HFFc6 (cell line): ENCODE measurements around the gene SEMA4F. TPM values are rescaled to one million over a fixed set of nuclear protein-coding genes. Genes with fewer than 3 reads are reported as not detected.

ENCODE experiments used
- DNase-seq: peaks from one replicate; pipeline ENCODE4 v3.0.0-alpha.2; 2018
- H3K27ac Mint-ChIP-seq: 2 replicates; pipeline ENCODE4 v1.8.0; 2020; ENCODE audit warnings: mild to moderate bottlenecking, mixed read lengths
- H3K27me3 Mint-ChIP-seq: 2 replicates; pipeline ENCODE4 v1.8.0; 2021; ENCODE audit warnings: mild to moderate bottlenecking, moderate library complexity, mixed read lengths; ENCODE audit not compliant: insufficient read depth
- H3K36me3 Mint-ChIP-seq: 2 replicates; pipeline ENCODE4 v1.8.0; 2021; ENCODE audit warnings: low read depth, mixed read lengths
- H3K4me1 Mint-ChIP-seq: 2 replicates; pipeline ENCODE4 v1.8.0; 2020; ENCODE audit warnings: low read depth, mixed read lengths
- H3K4me3 Mint-ChIP-seq: 2 replicates; pipeline ENCODE4 v1.8.0; 2020; ENCODE audit warnings: mild to moderate bottlenecking, moderate library complexity, mixed read lengths
- H3K9me3 Mint-ChIP-seq: 2 replicates; pipeline ENCODE4 v1.8.0; 2020; ENCODE audit warnings: mild to moderate bottlenecking, mixed read lengths
- total RNA-seq, 6 experiments: library from RNA; stranded (reverse); fragmentation: NEBNext Ultra II Directional; extraction: Animal tissue kit (Norgen Biotek cat#: 25700); gene quantifications; 2 replicates in 1 of 6; 3 replicates in 5 of 6; pipeline ENCODE4 v1.2.3, GENCODE V29; 2021
- TF ChIP-seq, protein P1 (sequence below): fragments of 200-600 bp; sonication (generic); IDR thresholded peaks from 2 replicates; pipeline ENCODE4 v1.5.0; 2021; ENCODE audit warnings: antibody characterized with exemption, mild to moderate bottlenecking

Gene SEMA4F
- total RNA-seq, 6 experiments from 2014 or later = 12.5 to 16.5 (median 14.4) TPM

DNA sequence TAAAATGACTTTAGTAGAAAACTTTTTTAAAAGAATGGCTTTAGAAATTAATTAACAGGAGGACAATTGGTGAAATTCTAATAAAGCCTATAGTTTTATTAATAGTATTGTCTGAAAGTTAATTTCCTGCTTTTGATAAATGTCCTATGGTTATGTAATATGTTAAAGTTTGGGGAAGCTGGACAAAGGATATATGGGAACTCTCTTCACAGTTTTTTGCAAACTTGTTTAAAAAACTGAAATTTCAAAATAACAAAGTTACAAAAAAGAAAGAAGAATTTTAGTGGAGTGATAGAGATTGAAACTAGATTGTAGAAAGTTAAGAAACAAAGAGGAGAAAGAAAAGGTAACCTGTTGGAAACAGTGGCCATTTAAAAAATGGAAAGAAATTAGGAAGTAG, 67.3 kb downstream of the SEMA4F start:
- no peaks in the 10 kb centered on the region; the same call in 1 of the 2 replicates for H3K36me3 Mint-ChIP-seq
- no peaks in the 10 kb centered on the region; the same call in 1 of the 2 replicates for H3K27me3 Mint-ChIP-seq
- no peak overlapping the region for H3K4me3 Mint-ChIP-seq
- no peaks in the 10 kb centered on the region for H3K9me3 Mint-ChIP-seq
- no peak overlapping the region for H3K27ac Mint-ChIP-seq
- no peaks in the 10 kb centered on the region for H3K4me1 Mint-ChIP-seq
- TF ChIP-seq, protein P1, sequence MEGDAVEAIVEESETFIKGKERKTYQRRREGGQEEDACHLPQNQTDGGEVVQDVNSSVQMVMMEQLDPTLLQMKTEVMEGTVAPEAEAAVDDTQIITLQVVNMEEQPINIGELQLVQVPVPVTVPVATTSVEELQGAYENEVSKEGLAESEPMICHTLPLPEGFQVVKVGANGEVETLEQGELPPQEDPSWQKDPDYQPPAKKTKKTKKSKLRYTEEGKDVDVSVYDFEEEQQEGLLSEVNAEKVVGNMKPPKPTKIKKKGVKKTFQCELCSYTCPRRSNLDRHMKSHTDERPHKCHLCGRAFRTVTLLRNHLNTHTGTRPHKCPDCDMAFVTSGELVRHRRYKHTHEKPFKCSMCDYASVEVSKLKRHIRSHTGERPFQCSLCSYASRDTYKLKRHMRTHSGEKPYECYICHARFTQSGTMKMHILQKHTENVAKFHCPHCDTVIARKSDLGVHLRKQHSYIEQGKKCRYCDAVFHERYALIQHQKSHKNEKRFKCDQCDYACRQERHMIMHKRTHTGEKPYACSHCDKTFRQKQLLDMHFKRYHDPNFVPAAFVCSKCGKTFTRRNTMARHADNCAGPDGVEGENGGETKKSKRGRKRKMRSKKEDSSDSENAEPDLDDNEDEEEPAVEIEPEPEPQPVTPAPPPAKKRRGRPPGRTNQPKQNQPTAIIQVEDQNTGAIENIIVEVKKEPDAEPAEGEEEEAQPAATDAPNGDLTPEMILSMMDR = no peak
- DNase-seq = no peak

- Mint-ChIP-seq H3K9me3 (no peaks in the 10 kb centered on the region), H3K36me3 (no peaks in the 10 kb centered on the region; the same call in 1 of the 2 replicates), H3K27me3 (no peaks in the 10 kb centered on the region; the same call in 1 of the 2 replicates), H3K27ac (no peak overlapping the region), H3K4me3 (no peak overlapping the region), H3K4me1 (no peaks in the 10 kb centered on the region)
- no peak for DNase-seq
- TF ChIP-seq, protein P1 = no peak
Observed at GRCh38 chr2:74724496-74724895, 70.4 kb downstream of the SEMA4F start.

DNA sequence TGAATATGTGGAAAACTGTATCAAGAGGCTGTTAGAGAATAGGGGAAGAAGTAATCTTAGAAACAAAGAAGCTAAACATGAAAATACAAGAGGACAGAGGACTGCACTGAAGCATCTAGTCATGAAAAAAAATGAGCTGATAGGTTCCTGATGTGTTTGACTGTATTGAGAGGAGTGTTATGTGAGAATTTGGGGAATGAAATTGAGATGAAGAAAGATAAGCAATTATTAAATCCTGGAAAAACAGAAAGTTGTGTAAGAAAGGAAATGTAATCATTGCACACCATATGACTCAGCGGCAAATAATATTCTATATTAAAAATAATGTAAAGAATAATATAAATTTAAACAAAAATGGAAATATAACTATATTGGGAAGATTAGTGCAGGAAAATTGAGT, 71.2 kb downstream of the SEMA4F start:
- Mint-ChIP-seq H3K27me3 (no peaks in the 10 kb centered on the region; the same call in 1 of the 2 replicates), H3K36me3 (no peaks in the 10 kb centered on the region; the same call in 1 of the 2 replicates), H3K27ac (no peak overlapping the region), H3K4me1 (no peaks in the 10 kb centered on the region), H3K4me3 (no peak overlapping the region), H3K9me3 (no peaks in the 10 kb centered on the region)
- DNase-seq = no peak
- TF ChIP-seq, protein P1 = no peak

GRCh38 chr2:74728842-74729241, 74.8 kb downstream of the SEMA4F start:
- Mint-ChIP-seq H3K9me3 (no peaks in the 10 kb centered on the region), H3K27me3 (no peaks in the 10 kb centered on the region), H3K27ac (no peak overlapping the region), H3K36me3 (no peaks in the 10 kb centered on the region; the same call in 1 of the 2 replicates), H3K4me1 (peaks cover 2% of the 10 kb centered on the region), H3K4me3 (no peak overlapping the region)
- no peak for DNase-seq
- TF ChIP-seq, protein P1 = no peak

GRCh38 chr2:74730530-74730929, 76.5 kb downstream of the SEMA4F start:
- TF ChIP-seq, protein P1 = no peak
- no peak for DNase-seq
- Mint-ChIP-seq H3K4me3 (no peak overlapping the region), H3K36me3 (no peaks in the 10 kb centered on the region; the same call in 1 of the 2 replicates), H3K9me3 (no peaks in the 10 kb centered on the region), H3K27ac (no peak overlapping the region), H3K4me1 (peaks cover 19% of the 10 kb centered on the region), H3K27me3 (no peaks in the 10 kb centered on the region)

Other genes with a start within 250 kb of the SEMA4F start
- 1 to 10 TPM in 5 of 6 experiments, under 1 TPM in 1; 0.53 to 2.3 (median 1.4) TPM for gene C2orf81, start 232.6 kb upstream of the SEMA4F start, total RNA-seq
- 10 to 100 TPM; 30.7 to 37.7 (median 33.4) TPM for gene WDR54, start 232.5 kb upstream of the SEMA4F start, total RNA-seq
- 10 to 100 TPM; 12.7 to 14.8 (median 13.6) TPM for gene RTKN, start 212.3 kb upstream of the SEMA4F start, total RNA-seq
- gene INO80B, start 199.2 kb upstream of the SEMA4F start, total RNA-seq = 10 to 100 TPM; 18.4 to 26.9 (median 21.4) TPM
- gene WBP1, start 195.8 kb upstream of the SEMA4F start, total RNA-seq = 10 to 100 TPM; 51.0 to 73.1 (median 56.7) TPM
- gene MOGS, start 188.9 kb upstream of the SEMA4F start, total RNA-seq = 10 to 100 TPM; 51.4 to 68.9 (median 62.5) TPM
- 100 to 1,000 TPM in 2 of 6 experiments, 10 to 100 TPM in 4; 74.5 to 120 (median 97.7) TPM for gene MRPL53, start 181.6 kb upstream of the SEMA4F start, total RNA-seq
- gene CCDC142, start 171.2 kb upstream of the SEMA4F start, total RNA-seq = 10 to 100 TPM in 4 of 6 experiments, 1 to 10 TPM in 2; 8.5 to 11.1 (median 10.2) TPM
- gene TTC31, start 171.2 kb upstream of the SEMA4F start, total RNA-seq = 10 to 100 TPM; 14.3 to 17.4 (median 16.7) TPM
- 1 to 10 TPM in 3 of 6 experiments, under 1 TPM in 3; 0.21 to 1.8 (median 1.2) TPM for gene LBX2, start 154.6 kb upstream of the SEMA4F start, total RNA-seq
- 10 to 100 TPM; 26.0 to 33.8 (median 29.3) TPM for gene PCGF1, start 146.6 kb upstream of the SEMA4F start, total RNA-seq
- gene TLX2, start 139.8 kb upstream of the SEMA4F start, total RNA-seq = under 1 TPM; 0.17 to 0.31 (median 0.21) TPM
- under 1 TPM in 2 of 6 experiments, not detected in 4; 0.14 to 0.40 TPM for gene DQX1, start 128.0 kb upstream of the SEMA4F start, total RNA-seq
- gene AUP1, start 124.5 kb upstream of the SEMA4F start, total RNA-seq = 100 to 1,000 TPM in 2 of 6 experiments, 10 to 100 TPM in 4; 81.0 to 119 (median 94.6) TPM
- 10 to 100 TPM; 29.7 to 43.3 (median 33.6) TPM for gene HTRA2, start 124.3 kb upstream of the SEMA4F start, total RNA-seq
- 10 to 100 TPM; 59.4 to 76.5 (median 64.1) TPM for gene LOXL3, start 100.3 kb upstream of the SEMA4F start, total RNA-seq
- gene DOK1, start 99.5 kb upstream of the SEMA4F start, total RNA-seq = 10 to 100 TPM; 17.3 to 38.4 (median 31.5) TPM
- gene M1AP, start 5.9 kb upstream of the SEMA4F start, total RNA-seq = under 1 TPM in 5 of 6 experiments, not detected in 1; 0.14 to 0.38 (median 0.17) TPM
- gene HK2, start 179.9 kb downstream of the SEMA4F start, total RNA-seq = 10 to 100 TPM; 26.2 to 51.3 (median 28.4) TPM